ENCODE data around the gene PLA2G3.
"Not testable (repeated sequence)": the region's sequence is repeated elsewhere in the genome, so short reads cannot be mapped to it uniquely, and the experiment has no call there.

Gene PLA2G3

DNA sequence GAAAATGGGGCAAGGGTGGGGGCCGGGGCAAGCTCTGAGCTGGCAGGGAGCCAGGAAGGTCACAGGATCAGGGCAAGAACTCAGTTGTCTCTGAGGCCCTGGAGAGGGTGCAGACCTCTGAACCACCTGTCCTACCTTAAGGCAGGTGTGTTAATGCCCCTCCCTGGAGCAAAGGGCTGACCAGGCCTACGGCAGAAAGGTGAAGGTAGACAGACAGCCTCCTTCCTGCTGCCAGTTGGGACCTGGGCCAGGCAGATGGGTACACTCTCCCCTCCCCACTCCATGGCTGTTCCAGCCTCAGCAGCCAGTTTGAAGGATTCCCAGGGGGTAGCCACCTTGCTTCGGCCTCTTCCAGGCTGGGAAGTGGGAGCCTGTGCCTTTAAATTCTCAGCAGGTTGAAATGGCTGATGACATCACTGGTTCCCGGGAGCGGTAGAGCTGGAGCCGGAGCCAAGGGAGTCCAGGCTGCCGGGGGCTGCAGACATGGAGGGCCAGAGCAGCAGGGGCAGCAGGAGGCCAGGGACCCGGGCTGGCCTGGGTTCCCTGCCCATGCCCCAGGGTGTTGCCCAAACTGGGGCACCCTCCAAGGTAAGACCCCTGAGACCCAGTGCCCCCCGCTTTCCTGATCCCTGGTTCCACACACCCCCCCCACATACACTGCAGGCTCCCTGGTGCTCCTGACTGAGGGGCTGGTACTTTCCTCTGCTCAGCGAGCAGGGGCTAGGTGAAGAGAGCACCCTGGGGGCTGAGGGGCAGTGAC lies 17.6 kb downstream of the PLA2G3 start, which contains the start of gene INPP5J:
TSS of gene INPP5J (plus strand) at position 435 of the 760 bp plus-strand sequence. CDS start at position 484, 49 bp downstream.
- no peak for DNase-seq (ENCODE audit: low spot score)

DNA sequence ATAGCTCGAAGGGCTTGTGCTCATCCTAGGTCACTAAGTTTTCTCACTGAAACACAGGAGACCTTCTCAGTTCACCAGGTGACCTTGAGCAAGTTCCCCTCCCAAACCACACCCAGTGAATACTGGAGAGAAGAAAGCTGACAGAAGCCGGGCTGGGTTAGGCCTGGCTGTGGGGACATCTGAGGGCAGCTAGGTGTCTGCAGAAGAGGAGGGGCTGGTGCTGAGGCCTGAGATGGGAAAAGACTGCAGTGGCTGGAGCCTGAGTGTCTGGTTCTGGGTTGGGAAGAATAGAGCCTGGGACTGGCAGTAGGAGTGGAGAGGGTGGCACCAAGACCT lies 18.1 kb downstream of the PLA2G3 start:
- no peak for DNase-seq (ENCODE audit: low spot score)

DNA sequence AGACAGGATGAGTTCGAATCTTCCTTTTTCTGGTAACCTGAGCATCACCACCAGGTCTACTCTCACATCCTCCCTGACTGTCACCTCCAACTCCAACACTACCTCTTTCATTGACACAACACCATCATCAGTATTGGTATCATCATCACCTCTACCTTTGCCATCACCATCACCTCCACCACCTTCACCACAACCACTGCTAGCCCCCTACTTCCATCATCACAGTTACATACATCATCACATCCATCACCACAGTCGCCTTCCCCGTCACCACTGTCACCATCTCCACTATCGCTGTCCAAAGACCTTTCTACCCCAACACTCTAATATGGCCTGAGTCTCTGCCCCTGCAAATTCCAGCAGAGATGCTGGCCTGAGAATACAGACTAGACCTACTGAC lies 18.9 kb downstream of the PLA2G3 start:
- no peak for DNase-seq (ENCODE audit: low spot score)

DNA sequence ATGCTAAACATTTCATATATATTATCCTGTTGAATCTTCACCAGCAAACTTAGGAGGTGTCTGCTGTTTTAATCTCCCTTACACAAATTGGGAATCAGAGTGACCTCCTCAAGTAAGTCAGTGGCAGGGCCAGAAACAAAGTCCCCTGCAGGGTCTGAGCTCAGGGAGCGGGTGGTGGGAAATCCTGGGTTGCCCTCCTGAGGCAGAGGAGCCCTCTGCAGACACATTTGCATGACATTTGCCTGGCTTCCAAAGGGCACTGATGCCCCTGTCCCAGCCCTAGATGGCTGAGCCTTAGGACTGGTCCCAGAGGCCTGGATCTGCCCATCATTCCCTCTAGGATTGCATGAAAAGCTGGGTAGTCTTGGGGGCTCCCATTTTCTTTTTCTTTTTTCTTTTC lies 19.7 kb downstream of the PLA2G3 start:
- DNase-seq (ENCODE audit: low spot score), result no peak

GRCh38 chr22:31120230-31120629 lies 20.1 kb downstream of the PLA2G3 start:
- DNase-seq (ENCODE audit: low spot score), result no peak

- no peak for DNase-seq (ENCODE audit: low spot score)
These were observed 21.1 kb downstream of the PLA2G3 start for GRCh38 chr22:31119026-31119717.

DNA sequence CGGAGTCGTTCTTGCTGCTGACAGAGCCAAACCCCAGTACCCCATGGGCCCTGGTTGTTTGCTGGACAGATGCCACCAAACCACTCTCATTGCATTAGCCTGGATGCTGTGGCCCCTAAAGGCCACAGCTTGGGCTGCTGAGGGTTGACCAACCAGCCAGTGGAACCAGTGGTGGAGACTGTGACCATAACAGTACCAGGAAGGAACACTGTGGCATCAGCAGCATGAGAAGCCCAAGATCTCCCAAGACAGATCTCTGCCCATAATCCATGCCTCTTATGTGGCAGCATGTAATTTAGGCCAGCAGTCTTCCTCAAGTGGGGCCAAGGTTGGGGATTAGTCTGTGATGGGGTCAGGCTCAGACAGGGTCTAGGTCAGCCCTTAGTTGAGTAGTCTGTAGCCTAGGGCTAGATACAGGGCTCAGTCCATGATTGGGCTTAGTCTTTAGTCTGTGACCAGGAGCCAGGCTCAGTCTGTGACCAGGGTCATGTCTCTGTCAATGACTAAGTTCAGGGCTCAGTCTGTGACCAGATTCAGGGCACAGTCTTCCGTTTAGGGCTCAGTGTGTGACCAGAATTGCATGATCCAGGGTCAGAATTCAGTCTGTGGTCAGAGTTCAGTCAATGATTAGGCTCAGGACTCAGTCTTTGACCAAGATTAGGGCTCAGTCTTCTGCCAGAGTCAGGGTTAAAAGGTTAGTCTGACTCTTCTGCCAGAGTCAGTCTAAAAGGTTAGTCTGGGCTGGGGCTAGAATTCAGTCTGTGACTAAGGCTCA lies 22.1 kb downstream of the PLA2G3 start:
- no peak for DNase-seq (ENCODE audit: low spot score)

- not testable (repeated sequence) for DNase-seq (ENCODE audit: low spot score)
These were observed 27.7 kb downstream of the PLA2G3 start for GRCh38 chr22:31112547-31113091.

- DNase-seq (ENCODE audit: low spot score), result no peak
These were observed 32.5 kb downstream of the PLA2G3 start for GRCh38 chr22:31107894-31108218.

GRCh38 chr22:31107178-31107893 lies 33.0 kb downstream of the PLA2G3 start, which contains the start of gene SELENOM:
Gene SELENOM, minus strand, starts transcription at chr22:31107568. Its CDS starts 63 bp downstream, at chr22:31107505.
- DNase-seq (ENCODE audit: low spot score), result peak; percentile 91

DNA sequence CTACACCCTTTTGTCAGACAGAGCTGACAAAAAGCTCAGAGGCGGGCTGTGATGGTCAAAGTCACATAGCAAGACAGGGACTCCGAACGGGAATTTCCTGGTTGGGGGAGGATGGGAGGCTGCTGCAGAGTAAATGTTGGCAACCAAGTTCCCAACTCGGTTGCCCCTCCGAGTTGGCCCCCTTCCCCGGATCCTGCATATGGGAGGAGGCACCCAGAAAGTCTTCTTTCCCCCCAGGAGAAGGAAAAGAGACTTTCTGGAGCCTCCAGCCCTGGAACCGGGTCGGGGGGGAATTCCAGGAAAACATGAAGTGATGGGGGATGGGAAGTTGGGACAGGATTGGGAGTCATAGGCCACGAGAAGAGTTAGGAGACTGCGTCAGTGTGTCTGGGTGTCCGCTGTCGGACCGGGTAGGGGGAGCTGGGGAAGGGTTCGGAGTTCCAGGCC lies 33.6 kb downstream of the PLA2G3 start:
- no peak for DNase-seq (ENCODE audit: low spot score)

DNA sequence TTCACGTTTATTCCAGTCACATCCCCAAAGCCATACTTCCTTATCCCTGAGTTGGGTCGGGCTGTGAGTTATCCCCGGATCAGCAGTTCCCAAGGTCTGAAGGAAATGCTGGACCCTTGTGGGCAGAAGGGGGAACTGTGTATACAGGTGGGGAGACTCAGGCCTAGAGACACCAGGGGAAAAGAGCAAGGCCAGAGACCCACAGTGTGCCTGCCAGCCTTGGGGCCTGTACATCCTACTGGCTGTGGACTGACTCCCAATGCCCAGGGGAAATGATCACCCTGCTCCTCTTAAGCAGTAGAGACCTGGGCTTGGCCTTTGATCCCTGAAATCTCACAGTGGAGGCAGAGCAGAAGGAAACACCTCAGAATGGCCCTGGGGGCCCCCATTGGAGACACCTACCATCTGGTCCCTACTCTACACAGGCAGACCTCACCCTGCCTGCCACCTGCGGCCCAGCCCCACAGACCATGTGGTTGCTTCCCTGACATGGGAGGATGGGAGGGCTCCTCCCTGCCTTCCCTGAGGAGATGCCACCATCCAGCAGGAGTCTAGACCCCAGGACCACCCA lies 34.2 kb downstream of the PLA2G3 start:
- no peak for DNase-seq (ENCODE audit: low spot score)

DNA sequence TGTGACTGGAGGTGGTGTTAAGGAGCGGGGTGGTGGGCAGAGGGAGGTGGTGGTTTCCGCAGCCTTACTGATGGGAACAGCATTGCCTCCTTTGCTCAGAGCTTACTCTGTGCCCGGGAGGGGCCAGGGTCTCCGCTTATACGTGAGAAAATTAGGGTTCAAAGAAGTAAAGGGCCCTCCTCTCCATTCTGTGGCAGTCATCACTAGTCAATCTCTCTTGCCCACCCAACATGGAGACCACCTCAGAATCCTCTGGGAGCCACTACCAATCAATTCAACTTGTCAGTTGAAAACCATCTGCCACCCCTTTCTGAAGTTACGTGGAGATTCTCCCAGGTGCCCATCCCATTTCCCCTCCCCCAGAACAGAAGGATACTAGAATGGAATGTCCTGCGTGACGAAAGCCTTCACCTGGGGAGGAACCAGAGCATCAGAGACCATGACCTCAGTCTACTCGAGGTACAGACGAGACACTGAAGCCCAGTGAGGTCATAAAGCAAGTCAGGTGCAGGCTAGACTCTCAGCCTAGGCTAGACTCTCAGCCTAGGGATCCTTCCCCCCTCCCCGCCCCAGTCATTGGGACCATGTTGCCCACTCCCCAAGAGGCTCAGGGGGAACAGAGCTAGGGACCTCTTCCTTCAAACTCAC lies 34.9 kb downstream of the PLA2G3 start:
- no peak for DNase-seq (ENCODE audit: low spot score)

GRCh38 chr22:31104869-31105268 lies 35.4 kb downstream of the PLA2G3 start:
- DNase-seq (ENCODE audit: low spot score), result no peak

GRCh38 chr22:31103899-31104694 lies 36.2 kb downstream of the PLA2G3 start:
- DNase-seq (ENCODE audit: low spot score), result no peak

GRCh38 chr22:31103111-31103510 lies 37.2 kb downstream of the PLA2G3 start:
- DNase-seq (ENCODE audit: low spot score), result no peak

- DNase-seq (ENCODE audit: low spot score), result no peak
These were observed 37.7 kb downstream of the PLA2G3 start for GRCh38 chr22:31102441-31103081.

DNA sequence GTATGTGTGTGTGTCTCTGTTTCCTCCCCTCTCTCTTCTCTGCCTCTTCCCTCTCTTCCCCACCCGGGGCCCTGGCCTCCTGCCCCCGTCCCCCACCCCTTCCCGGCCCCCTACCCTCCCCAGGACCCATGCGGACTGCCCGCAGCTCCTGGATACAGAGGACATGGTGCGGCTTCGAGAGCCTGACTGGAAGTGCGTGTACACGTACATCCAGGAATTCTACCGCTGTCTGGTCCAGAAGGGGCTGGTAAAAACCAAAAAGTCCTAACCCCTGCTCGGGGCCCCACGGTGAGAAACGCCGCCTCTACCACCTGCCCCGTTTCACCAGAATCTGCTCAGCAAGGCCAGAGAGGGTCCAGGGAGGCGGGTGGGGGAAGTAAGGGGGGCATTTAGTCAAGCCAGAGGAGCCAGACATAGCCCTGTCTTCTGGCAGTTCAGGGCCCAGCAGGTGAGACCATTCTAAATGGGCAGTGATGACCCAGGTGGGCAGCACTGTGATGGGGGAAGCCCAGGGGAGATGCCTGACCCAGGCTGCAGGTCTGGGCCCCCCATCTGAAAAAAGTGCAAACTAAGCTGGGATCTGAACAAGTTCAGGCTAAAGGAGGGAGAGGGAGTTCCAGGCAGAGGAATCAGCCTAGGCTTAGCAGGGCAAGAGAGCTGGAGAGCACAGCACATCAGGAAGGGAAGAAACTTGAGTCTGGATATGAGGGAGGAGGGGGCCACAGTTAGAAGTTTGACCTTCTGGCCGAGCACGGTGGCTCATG lies 39.4 kb downstream of the PLA2G3 start:
- DNase-seq (ENCODE audit: low spot score), result no peak

All from hematopoietic multipotent progenitor cell treated with erythropoietin and hydrocortisone succinate and interleukin-3 and kit ligand, for 17 days (in vitro differentiated cells).